ENCODE results near the gene SOX11.

The SOX11 gene

GRCh38 chr2:5672749-5673144 is 19.4 kb upstream of the SOX11 start:
- H3K4me3 ChIP-seq (ENCODE audit: low read length, poor library complexity, severe bottlenecking), result no peak overlapping the region
- H3K79me2 ChIP-seq (ENCODE audit: insufficient read depth, low read length), result no peaks in the 10 kb centered on the region
- H4K20me1 ChIP-seq (ENCODE audit: insufficient read depth, low read length, poor library complexity, severe bottlenecking), result no peaks in the 10 kb centered on the region
- H3K36me3 ChIP-seq (ENCODE audit: insufficient read depth, low read length), result no peaks in the 10 kb centered on the region
- no peaks in the 10 kb centered on the region for H3K27me3 ChIP-seq (ENCODE audit: insufficient read depth, low read length, poor library complexity, severe bottlenecking)
- no peak overlapping the region for H3K9ac ChIP-seq (ENCODE audit: low read depth, low read length, poor library complexity, severe bottlenecking)
- TF ChIP-seq, protein P1, sequence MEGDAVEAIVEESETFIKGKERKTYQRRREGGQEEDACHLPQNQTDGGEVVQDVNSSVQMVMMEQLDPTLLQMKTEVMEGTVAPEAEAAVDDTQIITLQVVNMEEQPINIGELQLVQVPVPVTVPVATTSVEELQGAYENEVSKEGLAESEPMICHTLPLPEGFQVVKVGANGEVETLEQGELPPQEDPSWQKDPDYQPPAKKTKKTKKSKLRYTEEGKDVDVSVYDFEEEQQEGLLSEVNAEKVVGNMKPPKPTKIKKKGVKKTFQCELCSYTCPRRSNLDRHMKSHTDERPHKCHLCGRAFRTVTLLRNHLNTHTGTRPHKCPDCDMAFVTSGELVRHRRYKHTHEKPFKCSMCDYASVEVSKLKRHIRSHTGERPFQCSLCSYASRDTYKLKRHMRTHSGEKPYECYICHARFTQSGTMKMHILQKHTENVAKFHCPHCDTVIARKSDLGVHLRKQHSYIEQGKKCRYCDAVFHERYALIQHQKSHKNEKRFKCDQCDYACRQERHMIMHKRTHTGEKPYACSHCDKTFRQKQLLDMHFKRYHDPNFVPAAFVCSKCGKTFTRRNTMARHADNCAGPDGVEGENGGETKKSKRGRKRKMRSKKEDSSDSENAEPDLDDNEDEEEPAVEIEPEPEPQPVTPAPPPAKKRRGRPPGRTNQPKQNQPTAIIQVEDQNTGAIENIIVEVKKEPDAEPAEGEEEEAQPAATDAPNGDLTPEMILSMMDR (conservative IDR thresholded peaks at IDR 0.05; ENCODE audit: low read length), result no peak
- H3K4me2 ChIP-seq (ENCODE audit: low read depth, low read length, poor library complexity, severe bottlenecking), result no peak overlapping the region
- no peaks in the 10 kb centered on the region for H3K4me1 ChIP-seq (ENCODE audit: insufficient read depth, low read length, poor library complexity, severe bottlenecking)
- H2AFZ ChIP-seq (ENCODE audit: low read length), result no peak overlapping the region
- H3K9me3 ChIP-seq (ENCODE audit: insufficient read depth, low read depth, low read length), result peaks cover 6% of the 10 kb centered on the region; the same call in 1 of the 2 replicates
- no peaks in the 10 kb centered on the region for H3K9me2 ChIP-seq (replicated peaks; ENCODE audit: low read depth, low read length)
- H3F3A ChIP-seq (ENCODE audit: low read depth), result no peaks in the 10 kb centered on the region

DNA sequence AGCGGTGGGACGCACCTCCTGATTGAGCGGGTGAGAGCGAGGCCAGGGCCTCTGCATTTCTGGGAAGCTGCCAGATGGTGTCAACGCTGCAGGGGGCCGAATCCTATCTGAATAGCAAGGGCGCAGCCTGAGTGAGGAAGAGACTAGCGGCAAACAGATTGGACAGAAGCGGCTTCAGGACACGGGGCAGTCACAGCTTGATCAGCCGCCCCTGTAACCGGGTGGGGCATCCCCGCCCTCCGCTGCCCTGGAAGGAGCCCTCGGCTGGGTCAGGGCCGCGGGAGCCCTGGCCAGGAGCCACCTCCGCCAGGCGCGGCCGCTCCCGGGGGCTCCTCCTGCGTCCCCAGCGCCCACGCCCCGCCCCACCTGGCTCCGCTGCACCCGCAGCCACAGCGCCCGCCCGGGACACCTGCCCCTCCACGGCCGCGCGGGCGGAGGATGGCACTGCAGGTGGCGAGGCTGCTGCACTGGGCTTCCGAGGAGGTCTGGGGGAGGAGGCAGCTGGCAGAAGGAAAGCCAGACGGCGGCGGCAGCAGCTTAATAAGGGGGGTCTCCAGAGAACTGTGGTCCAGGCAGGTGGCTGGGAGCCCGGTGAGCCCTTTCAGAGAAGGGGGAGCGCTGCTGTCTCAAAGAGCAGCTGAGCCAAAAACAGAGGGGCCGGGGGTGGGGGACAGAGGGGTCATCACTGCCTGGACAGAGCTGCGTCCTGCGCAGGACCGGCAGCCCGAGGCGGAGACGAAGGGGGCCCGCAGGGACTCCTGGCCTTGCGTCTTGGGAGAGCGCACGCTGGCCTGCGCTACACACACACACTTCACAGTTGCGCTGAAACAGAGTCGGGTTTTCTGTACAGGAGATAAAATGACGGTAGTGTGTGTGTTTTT is 18.8 kb upstream of the SOX11 start:
- Histone ChIP-seq H3K4me1 (ENCODE audit: insufficient read depth, low read length, poor library complexity, severe bottlenecking) (no peaks in the 10 kb centered on the region), H3F3A (ENCODE audit: low read depth) (no peaks in the 10 kb centered on the region), H3K9me3 (ENCODE audit: insufficient read depth, low read depth, low read length) (peaks cover 6% of the 10 kb centered on the region; the same call in 1 of the 2 replicates), H3K4me3 (ENCODE audit: low read length, poor library complexity, severe bottlenecking) (no peak overlapping the region), H2AFZ (ENCODE audit: low read length) (no peak overlapping the region), H3K9me2 (replicated peaks; ENCODE audit: low read depth, low read length) (no peaks in the 10 kb centered on the region), H3K36me3 (ENCODE audit: insufficient read depth, low read length) (no peaks in the 10 kb centered on the region), H3K9ac (ENCODE audit: low read depth, low read length, poor library complexity, severe bottlenecking) (no peak overlapping the region), H3K79me2 (ENCODE audit: insufficient read depth, low read length) (no peaks in the 10 kb centered on the region), H4K20me1 (ENCODE audit: insufficient read depth, low read length, poor library complexity, severe bottlenecking) (no peaks in the 10 kb centered on the region), H3K27me3 (ENCODE audit: insufficient read depth, low read length, poor library complexity, severe bottlenecking) (no peaks in the 10 kb centered on the region), H3K4me2 (ENCODE audit: low read depth, low read length, poor library complexity, severe bottlenecking) (no peak overlapping the region)
- TF ChIP-seq EZH2phosphoT487 (IDR thresholded peaks at IDR 0.05; ENCODE audit: borderline replicate concordance), result no peak
- TF ChIP-seq, protein P1 (conservative IDR thresholded peaks at IDR 0.05; ENCODE audit: low read length), result no peak

DNA sequence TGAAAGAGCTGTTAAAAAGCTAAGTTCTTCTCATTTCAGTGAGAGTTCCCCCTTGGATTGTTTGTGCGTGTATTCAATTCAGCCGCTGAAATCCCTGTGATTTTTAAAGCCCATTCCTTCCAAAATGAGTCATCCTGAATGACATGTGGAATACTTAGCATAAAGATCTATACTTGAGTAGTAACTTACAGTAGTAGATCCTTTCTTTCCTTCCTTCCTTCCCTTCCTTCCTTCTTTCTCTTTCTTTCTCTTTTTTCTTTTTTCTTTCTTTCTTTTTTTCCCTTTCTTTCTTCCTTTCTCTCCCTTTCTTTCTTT is 18.2 kb upstream of the SOX11 start:
- H3K79me2 ChIP-seq (ENCODE audit: insufficient read depth, low read length), result no peaks in the 10 kb centered on the region
- H3K9ac ChIP-seq (ENCODE audit: low read depth, low read length, poor library complexity, severe bottlenecking), result no peak overlapping the region
- no peaks in the 10 kb centered on the region for H4K20me1 ChIP-seq (ENCODE audit: insufficient read depth, low read length, poor library complexity, severe bottlenecking)
- no peaks in the 10 kb centered on the region for H3F3A ChIP-seq (ENCODE audit: low read depth)
- H3K27me3 ChIP-seq (ENCODE audit: insufficient read depth, low read length, poor library complexity, severe bottlenecking), result no peaks in the 10 kb centered on the region
- TF ChIP-seq EZH2phosphoT487 (IDR thresholded peaks at IDR 0.05; ENCODE audit: borderline replicate concordance), result no peak
- TF ChIP-seq, protein P1 (conservative IDR thresholded peaks at IDR 0.05; ENCODE audit: low read length), result no peak
- peaks cover 6% of the 10 kb centered on the region; the same call in 1 of the 2 replicates for H3K9me3 ChIP-seq (ENCODE audit: insufficient read depth, low read depth, low read length)
- no peaks in the 10 kb centered on the region for H3K9me2 ChIP-seq (replicated peaks; ENCODE audit: low read depth, low read length)
- H3K4me3 ChIP-seq (ENCODE audit: low read length, poor library complexity, severe bottlenecking), result no peak overlapping the region
- H2AFZ ChIP-seq (ENCODE audit: low read length), result no peak overlapping the region
- H3K4me1 ChIP-seq (ENCODE audit: insufficient read depth, low read length, poor library complexity, severe bottlenecking), result no peaks in the 10 kb centered on the region
- no peaks in the 10 kb centered on the region for H3K36me3 ChIP-seq (ENCODE audit: insufficient read depth, low read length)
- no peak overlapping the region for H3K4me2 ChIP-seq (ENCODE audit: low read depth, low read length, poor library complexity, severe bottlenecking)
